Colonic mucosa (tissue), 4 donors: ENCODE results near the gene CADM1. TPM values are rescaled to one million over a fixed set of nuclear protein-coding genes. Genes with fewer than 3 reads are reported as not detected.
A peak's percentile ranks its signal among the peaks of the same experiment; 100 is the strongest.

ENCODE experiments used
- DNase-seq: peaks from one replicate; pipeline ENCODE4 v3.0.0-alpha.2; 2020
- H3K27ac ChIP-seq: fragments of 200-600 bp; one replicate; pipeline ENCODE4 v1.8.0; 2021
- H3K27me3 ChIP-seq: fragments of 200-600 bp; one replicate; pipeline ENCODE4 v1.8.0; 2021
- H3K36me3 ChIP-seq: fragments of 200-600 bp; one replicate; pipeline ENCODE4 v1.8.0; 2021
- H3K4me1 ChIP-seq: fragments of 200-600 bp; one replicate; pipeline ENCODE4 v1.8.0; 2021; ENCODE audit warnings: mild to moderate bottlenecking
- H3K4me3 ChIP-seq: fragments of 200-600 bp; one replicate; pipeline ENCODE4 v1.8.0; 2021
- H3K9ac ChIP-seq, 2 donors: one replicate each; pipeline ENCODE4 v1.7.0; 2013; ENCODE audit warnings: control low read depth in 2 of 2, low read depth in 2 of 2, low read length in 2 of 2
- H3K9me3 ChIP-seq: fragments of 200-600 bp; one replicate; pipeline ENCODE4 v1.8.0; 2021
- intact Hi-C: fragments of 100-400 bp; cut with DNase I; formaldehyde crosslinking; loops from one replicate; pipeline ENCODE4 v1.14.1; 2022
- total RNA-seq, 2 donors: library from RNA; stranded (reverse); fragmentation: NEBNext Ultra II Directional in 1 of 2; extraction: Animal tissue kit (Norgen Biotek cat#: 25700) in 1 of 2; gene quantifications; one replicate each; pipeline ENCODE4 v1.2.1, GENCODE V29; 2021
- TF ChIP-seq, protein P1 (sequence below): fragments of 200-600 bp; IDR thresholded peaks from one replicate; pipeline ENCODE4 v1.8.0; 2022; ENCODE audit warnings: antibody characterized with exemption, mild to moderate bottlenecking
- donor health status: healthy.
- donor health status: DM: no; HTN: no; CAD: no.
- donor health status: DM: no; HTN: no; CAD: no.

Gene CADM1
- total RNA-seq, 2 donors from 2014 or later, result 5.2 to 6.4 TPM

DNA sequence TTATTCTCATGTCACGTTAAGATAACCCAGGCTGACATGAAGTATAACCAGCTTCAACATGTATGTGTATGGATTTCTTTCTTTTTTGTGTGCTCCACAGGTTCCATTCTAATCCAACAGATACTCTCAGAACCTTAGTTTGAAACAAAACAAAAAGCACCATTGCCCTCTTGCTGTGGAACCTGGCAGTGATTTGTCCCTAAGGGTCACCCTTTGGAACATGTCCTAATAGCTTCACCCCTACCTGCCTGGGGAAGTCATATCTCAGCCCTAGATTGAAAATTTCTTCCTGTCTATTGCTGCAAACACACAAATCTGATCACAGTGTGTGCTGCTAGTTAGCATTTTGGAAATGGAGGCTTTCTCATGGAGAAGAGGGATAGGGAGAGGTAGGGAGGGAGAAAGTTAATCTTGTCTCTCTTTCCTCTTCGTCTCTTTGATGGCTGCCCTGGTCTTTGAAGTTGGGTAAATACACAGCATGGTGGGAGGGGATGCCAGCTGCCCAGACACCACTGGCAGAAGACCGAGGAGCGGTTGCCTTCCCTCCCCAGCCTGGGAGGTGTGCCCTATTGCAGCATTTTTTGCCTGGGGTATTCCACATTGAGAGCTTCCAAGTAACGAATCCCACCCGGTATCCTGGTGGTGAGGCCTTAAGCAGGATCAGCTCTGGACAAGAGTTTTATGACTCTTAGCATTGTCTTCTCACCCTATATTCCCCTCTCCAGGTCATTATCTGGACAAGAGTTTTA is 11.6 kb upstream of the CADM1 start:
- intact Hi-C loops, result no loop called here
- DNase-seq, result no peak
- Histone ChIP-seq H3K4me1 (no peaks in the 10 kb centered on the region), H3K9me3 (no peaks in the 10 kb centered on the region), H3K27me3 (no peaks in the 10 kb centered on the region), H3K9ac (no peak overlapping the region), H3K36me3 (no peaks in the 10 kb centered on the region), H3K27ac (no peak overlapping the region), H3K4me3 (no peak overlapping the region)
- TF ChIP-seq, protein P1, sequence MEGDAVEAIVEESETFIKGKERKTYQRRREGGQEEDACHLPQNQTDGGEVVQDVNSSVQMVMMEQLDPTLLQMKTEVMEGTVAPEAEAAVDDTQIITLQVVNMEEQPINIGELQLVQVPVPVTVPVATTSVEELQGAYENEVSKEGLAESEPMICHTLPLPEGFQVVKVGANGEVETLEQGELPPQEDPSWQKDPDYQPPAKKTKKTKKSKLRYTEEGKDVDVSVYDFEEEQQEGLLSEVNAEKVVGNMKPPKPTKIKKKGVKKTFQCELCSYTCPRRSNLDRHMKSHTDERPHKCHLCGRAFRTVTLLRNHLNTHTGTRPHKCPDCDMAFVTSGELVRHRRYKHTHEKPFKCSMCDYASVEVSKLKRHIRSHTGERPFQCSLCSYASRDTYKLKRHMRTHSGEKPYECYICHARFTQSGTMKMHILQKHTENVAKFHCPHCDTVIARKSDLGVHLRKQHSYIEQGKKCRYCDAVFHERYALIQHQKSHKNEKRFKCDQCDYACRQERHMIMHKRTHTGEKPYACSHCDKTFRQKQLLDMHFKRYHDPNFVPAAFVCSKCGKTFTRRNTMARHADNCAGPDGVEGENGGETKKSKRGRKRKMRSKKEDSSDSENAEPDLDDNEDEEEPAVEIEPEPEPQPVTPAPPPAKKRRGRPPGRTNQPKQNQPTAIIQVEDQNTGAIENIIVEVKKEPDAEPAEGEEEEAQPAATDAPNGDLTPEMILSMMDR, result no peak

- H3K4me3 ChIP-seq, result no peak overlapping the region
- H3K36me3 ChIP-seq, result no peaks in the 10 kb centered on the region
- H3K27ac ChIP-seq, result no peak overlapping the region
- peaks cover 2% of the 10 kb centered on the region for H3K4me1 ChIP-seq
- no peaks in the 10 kb centered on the region for H3K9me3 ChIP-seq
- TF ChIP-seq, protein P1, result no peak
- peaks cover 15% of the 10 kb centered on the region for H3K27me3 ChIP-seq
- DNase-seq, result no peak
- H3K9ac ChIP-seq, result no peak overlapping the region
- intact Hi-C loops, result loop anchor here (10.0 kb wide), 1 partner anchor 148 kb away; no protein-coding TSS in a partner anchor
Observed at GRCh38 chr11:115506954-115507675, 2.9 kb upstream of the CADM1 start.

DNA sequence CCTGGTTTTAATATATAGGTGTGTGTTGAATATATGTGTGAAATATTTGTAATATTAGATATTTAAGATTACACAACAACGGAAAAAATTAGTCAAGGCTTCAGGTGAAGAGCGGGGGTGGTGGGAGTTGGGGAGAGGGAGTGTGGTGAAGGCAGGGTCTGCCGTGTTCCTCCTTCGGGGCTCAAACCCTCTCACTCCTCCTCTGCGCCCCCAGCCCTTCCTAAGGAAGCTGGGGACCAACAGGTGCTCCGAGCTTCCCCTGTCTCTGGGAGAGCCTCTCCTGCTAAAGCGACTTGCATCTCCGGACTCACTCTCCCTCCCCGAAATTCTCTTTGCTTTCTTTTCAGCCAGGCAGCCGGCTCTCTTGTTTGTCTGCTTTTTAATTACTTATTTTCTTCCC is 960 bp upstream of the CADM1 start:
- H3K36me3 ChIP-seq, result no peaks in the 10 kb centered on the region
- H3K27ac ChIP-seq, result no peak overlapping the region
- intact Hi-C loops, result loop anchor here (10.0 kb wide), 1 partner anchor 150 kb away; no protein-coding TSS in a partner anchor
- H3K4me1 ChIP-seq, result peaks cover 2% of the 10 kb centered on the region
- H3K4me3 ChIP-seq, result peak overlapping the region; percentile 45
- no peaks in the 10 kb centered on the region for H3K9me3 ChIP-seq
- peaks cover 30% of the 10 kb centered on the region for H3K27me3 ChIP-seq
- H3K9ac ChIP-seq, result no peak overlapping the region
- TF ChIP-seq, protein P1, result no peak
- no peak for DNase-seq

- Histone ChIP-seq H3K4me3 (peak overlapping the region; percentile 45), H3K27ac (no peak overlapping the region), H3K9ac (peak overlapping the region in 1 of 2 donors; percentile 19), H3K36me3 (no peaks in the 10 kb centered on the region), H3K27me3 (peaks cover 30% of the 10 kb centered on the region), H3K4me1 (peaks cover 2% of the 10 kb centered on the region), H3K9me3 (no peaks in the 10 kb centered on the region)
- DNase-seq, result no peak
- TF ChIP-seq, protein P1, result no peak
- intact Hi-C loops, result loop anchor here (2.0 to 10.0 kb wide), 2 partner anchors 151 to 167 kb away; no protein-coding TSS in a partner anchor
Observed at GRCh38 chr11:115503886-115504275, 334 bp downstream of the CADM1 start.

DNA sequence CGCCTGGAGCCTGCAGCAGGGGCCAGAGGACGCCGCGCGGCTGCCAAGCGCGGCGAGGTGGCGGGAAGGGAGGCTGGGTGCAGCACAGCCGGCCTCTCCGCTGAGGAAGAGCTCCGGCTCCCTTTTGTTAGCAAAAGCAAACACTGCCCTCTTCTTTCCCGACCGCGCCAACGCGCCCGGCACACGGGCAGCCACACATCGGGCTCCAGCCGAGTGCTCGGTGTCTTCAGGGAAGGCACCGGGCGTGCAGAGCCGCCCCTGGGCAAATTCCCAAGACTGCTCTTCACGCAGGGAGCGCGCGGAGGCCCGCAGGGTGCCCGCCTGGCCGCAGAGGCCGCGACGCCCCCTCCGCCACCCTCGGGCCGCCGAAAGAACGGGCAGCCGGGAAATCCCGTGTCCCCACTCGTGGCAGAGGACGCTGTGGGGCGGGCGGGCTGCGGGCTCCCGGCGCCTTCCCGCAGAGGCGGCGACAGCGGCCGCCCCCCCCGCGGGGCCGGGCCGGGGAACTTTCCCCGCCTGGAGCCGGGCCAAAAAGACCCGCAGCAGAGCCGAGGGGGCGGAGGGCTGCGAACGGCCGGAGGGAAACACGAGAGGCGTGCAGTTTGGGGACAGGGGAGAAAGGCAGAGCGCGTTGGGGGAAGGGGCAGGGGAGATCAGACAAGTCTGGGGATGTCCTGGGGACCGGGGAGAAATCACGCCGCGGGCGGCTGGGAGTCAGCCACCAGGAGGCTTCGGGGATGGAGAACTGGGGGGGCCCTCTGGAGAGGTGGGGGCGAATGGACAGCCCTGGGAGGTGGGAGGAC is 931 bp downstream of the CADM1 start:
- DNase-seq, result peak; percentile 67
- H3K4me1 ChIP-seq, result peaks cover 2% of the 10 kb centered on the region
- peak overlapping the region; percentile 45 for H3K4me3 ChIP-seq
- no peaks in the 10 kb centered on the region for H3K9me3 ChIP-seq
- H3K27ac ChIP-seq, result no peak overlapping the region
- intact Hi-C loops, result loop anchor here (2.0 to 10.0 kb wide), 2 partner anchors 152 to 166 kb away; no protein-coding TSS in a partner anchor
- no peak overlapping the region for H3K9ac ChIP-seq
- no peaks in the 10 kb centered on the region for H3K36me3 ChIP-seq
- TF ChIP-seq, protein P1, result no peak
- peaks cover 30% of the 10 kb centered on the region for H3K27me3 ChIP-seq
